Mesothelial cell of epicardium (in vitro differentiated cells): ENCODE data around the gene ALKAL2. TPM values are rescaled to one million over a fixed set of nuclear protein-coding genes. Genes with fewer than 3 reads are reported as not detected.

ENCODE experiments used
- DNase-seq, 2 experiments: peaks; one replicate each; pipeline ENCODE4 v3.0.0; 2021; ENCODE audit warnings: low spot score in 2 of 2; ENCODE audit not compliant: unreplicated experiment in 2 of 2
- H3K27ac Mint-ChIP-seq: 2 replicates; pipeline ENCODE4 v1.8.0; 2021; ENCODE audit warnings: mixed read lengths
- H3K27me3 Mint-ChIP-seq: 2 replicates; pipeline ENCODE4 v1.8.0; 2021; ENCODE audit warnings: low read depth, mixed read lengths
- H3K36me3 Mint-ChIP-seq: 2 replicates; pipeline ENCODE4 v1.8.0; 2021; ENCODE audit warnings: mixed read lengths
- H3K4me1 Mint-ChIP-seq: 2 replicates; pipeline ENCODE4 v1.8.0; 2021; ENCODE audit warnings: mixed read lengths
- H3K4me3 Mint-ChIP-seq: 2 replicates; pipeline ENCODE4 v1.8.0; 2021; ENCODE audit warnings: mild to moderate bottlenecking, moderate library complexity, mixed read lengths
- H3K9me3 Mint-ChIP-seq: 2 replicates; pipeline ENCODE4 v1.8.0; 2021; ENCODE audit warnings: mixed read lengths
- CTCF ChIP-seq: fragments of 200-600 bp; sonication (generic); IDR thresholded peaks from one replicate; pipeline ENCODE4 v1.5.0; 2021; ENCODE audit warnings: antibody characterized with exemption; ENCODE audit not compliant: unreplicated experiment
- total RNA-seq: library from RNA; stranded (reverse); gene quantifications from 3 replicates; pipeline ENCODE4 v1.2.1, GENCODE V29; 2021

ALKAL2 gene
- total RNA-seq, 1 donor from 2014 or later, result 1.1 TPM

GRCh38 chr2:260507-261161 is 27.3 kb downstream of the ALKAL2 start:
- H3K27ac Mint-ChIP-seq, result no peak overlapping the region
- H3K4me3 Mint-ChIP-seq, result no peak overlapping the region
- no peaks in the 10 kb centered on the region for H3K27me3 Mint-ChIP-seq
- H3K9me3 Mint-ChIP-seq, result peaks cover 20% of the 10 kb centered on the region
- TF ChIP-seq CTCF, result no peak
- H3K36me3 Mint-ChIP-seq, result peaks cover 24% of the 10 kb centered on the region
- H3K4me1 Mint-ChIP-seq, result peaks cover 28% of the 10 kb centered on the region
- no peak for DNase-seq

GRCh38 chr2:259789-260331 is 28.0 kb downstream of the ALKAL2 start:
- Mint-ChIP-seq H3K9me3 (peaks cover 20% of the 10 kb centered on the region), H3K4me1 (peaks cover 25% of the 10 kb centered on the region), H3K27me3 (no peaks in the 10 kb centered on the region), H3K4me3 (no peak overlapping the region), H3K27ac (no peak overlapping the region), H3K36me3 (peaks cover 24% of the 10 kb centered on the region)
- TF ChIP-seq CTCF, result no peak
- DNase-seq, result no peak

- H3K27me3 Mint-ChIP-seq, result no peaks in the 10 kb centered on the region
- TF ChIP-seq CTCF, result no peak
- H3K27ac Mint-ChIP-seq, result no peak overlapping the region
- peaks cover 20% of the 10 kb centered on the region for H3K9me3 Mint-ChIP-seq
- no peak overlapping the region for H3K4me3 Mint-ChIP-seq
- H3K36me3 Mint-ChIP-seq, result peaks cover 24% of the 10 kb centered on the region
- H3K4me1 Mint-ChIP-seq, result peaks cover 33% of the 10 kb centered on the region
- no peak for DNase-seq
These were observed 29.0 kb downstream of the ALKAL2 start for GRCh38 chr2:258933-259332.

GRCh38 chr2:257842-258241 is 30.0 kb downstream of the ALKAL2 start:
- no peak overlapping the region for H3K27ac Mint-ChIP-seq
- peaks cover 24% of the 10 kb centered on the region for H3K36me3 Mint-ChIP-seq
- DNase-seq, result no peak
- H3K9me3 Mint-ChIP-seq, result peaks cover 20% of the 10 kb centered on the region
- H3K27me3 Mint-ChIP-seq, result no peaks in the 10 kb centered on the region
- H3K4me1 Mint-ChIP-seq, result peaks cover 28% of the 10 kb centered on the region
- H3K4me3 Mint-ChIP-seq, result no peak overlapping the region
- no peak for TF ChIP-seq CTCF

GRCh38 chr2:257429-257828 is 30.5 kb downstream of the ALKAL2 start:
- TF ChIP-seq CTCF, result no peak
- Mint-ChIP-seq H3K36me3 (peaks cover 24% of the 10 kb centered on the region), H3K9me3 (peaks cover 20% of the 10 kb centered on the region), H3K4me1 (peaks cover 26% of the 10 kb centered on the region), H3K27ac (no peak overlapping the region), H3K27me3 (no peaks in the 10 kb centered on the region), H3K4me3 (no peak overlapping the region)
- DNase-seq, result no peak

GRCh38 chr2:256094-256493 is 31.8 kb downstream of the ALKAL2 start:
- no peak for DNase-seq
- Mint-ChIP-seq H3K4me3 (no peak overlapping the region), H3K4me1 (peaks cover 31% of the 10 kb centered on the region), H3K27me3 (no peaks in the 10 kb centered on the region), H3K27ac (no peak overlapping the region), H3K36me3 (peaks cover 24% of the 10 kb centered on the region), H3K9me3 (peaks cover 20% of the 10 kb centered on the region)
- TF ChIP-seq CTCF, result no peak
